ENCODE data around the gene DHX34. TPM values are rescaled to one million over a fixed set of nuclear protein-coding genes. Genes with fewer than 3 reads are reported as not detected.
A peak's percentile ranks its signal among the peaks of the same experiment; 100 is the strongest.
"Not testable (repeated sequence)": the region's sequence is repeated elsewhere in the genome, so short reads cannot be mapped to it uniquely, and the experiment has no call there.

The DHX34 gene
- total RNA-seq, 2 donors from 2014 or later = 5.9 to 6.8 TPM

DNA sequence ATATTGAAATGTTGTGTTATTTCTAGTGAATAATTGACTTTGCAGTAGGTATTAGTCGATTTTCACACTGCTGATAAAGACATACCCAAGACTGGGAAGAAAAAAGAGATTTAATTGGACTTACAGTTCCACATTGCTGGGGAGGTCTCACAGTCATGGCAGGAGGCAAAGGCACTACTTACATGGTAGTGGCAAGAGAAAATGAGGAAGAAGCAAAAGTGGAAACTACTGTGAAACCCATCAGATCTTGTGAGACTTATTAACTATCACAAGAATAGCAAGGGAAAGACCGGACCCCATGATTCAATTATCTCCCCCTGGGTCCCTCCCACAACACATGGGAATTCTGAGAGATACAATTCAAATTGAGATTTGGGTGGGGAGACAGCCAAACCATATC lies 27.1 kb upstream of the DHX34 start:
- no peak for DNase-seq
- ATAC-seq = no peak
- intact Hi-C loops (cut with DNase I) = no loop called here

DNA sequence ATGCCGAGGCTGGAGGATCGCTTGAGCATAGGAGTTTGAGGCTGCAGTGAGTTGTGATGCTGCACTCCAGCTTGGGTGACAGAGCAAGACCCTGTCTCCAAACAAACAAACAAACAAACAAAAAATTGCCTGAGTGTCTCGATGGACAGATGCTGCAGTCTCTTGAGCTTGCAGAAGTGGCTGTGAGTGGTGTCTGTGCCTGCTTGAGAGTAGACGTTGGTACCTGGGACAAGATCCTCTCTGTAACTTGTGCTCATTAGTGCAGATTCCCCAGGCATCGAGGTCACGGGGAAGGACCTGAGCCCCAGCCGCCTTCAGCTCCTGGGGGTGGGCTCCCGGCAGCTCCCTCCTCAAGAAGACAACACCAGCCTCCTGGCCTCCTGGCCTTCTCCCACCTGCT lies 25.7 kb upstream of the DHX34 start:
- no peak for DNase-seq
- intact Hi-C loops (cut with DNase I) = no loop called here
- ATAC-seq = no peak

DNA sequence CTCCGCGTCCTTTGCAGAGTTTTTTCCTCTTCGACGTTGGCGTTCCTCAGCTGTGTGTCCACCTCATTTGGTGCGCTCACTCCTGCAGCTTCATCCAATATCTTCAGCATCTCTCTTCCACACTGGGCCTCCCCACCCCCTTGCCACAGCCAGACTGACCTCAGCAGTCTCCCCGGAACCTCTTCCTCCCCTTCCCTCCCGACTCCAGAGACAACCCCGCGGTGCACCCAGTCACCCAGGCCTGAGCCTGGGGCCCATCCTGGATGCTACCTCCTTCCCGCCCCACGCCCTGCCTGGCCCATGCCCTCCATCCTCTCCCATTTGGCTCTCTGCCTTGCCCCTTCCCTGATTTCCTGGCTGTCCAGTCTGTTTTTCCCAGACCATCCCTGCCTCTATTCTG lies 25.2 kb upstream of the DHX34 start:
- peak; percentile 43 for DNase-seq
- peak; percentile 51 to 75 for ATAC-seq
- intact Hi-C loops (cut with DNase I) = no loop called here

DNA sequence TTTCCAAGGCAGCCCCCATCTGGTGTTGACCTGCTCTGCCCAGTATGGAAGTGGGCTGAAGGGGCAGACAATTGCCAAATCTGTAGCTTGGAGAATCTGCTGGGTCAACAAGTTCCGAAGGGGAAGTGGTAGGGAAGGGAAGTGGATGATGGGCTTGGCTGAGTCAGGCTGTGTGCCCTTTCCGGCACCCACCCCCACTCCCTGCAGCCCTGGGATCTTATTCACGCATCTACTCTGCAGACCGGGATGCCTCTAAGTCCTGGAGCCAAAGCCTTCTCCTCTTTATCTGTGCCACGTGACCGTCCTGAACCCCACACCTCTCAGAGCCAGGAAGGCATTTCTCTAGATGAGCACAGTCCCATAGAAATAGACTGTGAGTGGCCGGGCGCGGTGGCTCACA lies 24.6 kb upstream of the DHX34 start:
- DNase-seq = peak; percentile 31
- intact Hi-C loops (cut with DNase I) = no loop called here
- ATAC-seq = peak; percentile 81 to 86

DNA sequence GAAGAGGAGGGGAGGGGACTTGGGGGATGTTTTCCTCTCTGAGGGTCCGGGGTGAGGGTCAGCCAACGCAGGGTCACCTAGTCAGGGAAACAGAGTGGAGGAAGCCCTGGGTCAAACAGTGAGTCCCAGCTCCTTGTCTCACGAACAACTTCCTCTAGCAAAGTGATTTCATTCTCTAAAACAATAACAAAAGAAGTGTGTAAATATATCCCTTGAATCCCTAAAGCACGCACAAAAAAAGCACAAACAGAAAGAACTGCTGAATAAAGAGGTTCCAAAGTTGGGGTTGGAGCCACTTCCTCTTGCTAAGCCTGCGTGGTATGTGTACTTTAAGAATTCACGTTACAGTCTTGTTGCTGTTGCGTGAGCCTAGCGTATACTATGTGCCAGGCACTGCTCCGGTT lies 18.6 kb upstream of the DHX34 start:
- ATAC-seq (peak; percentile 34 to 83), DNase-seq (no peak)
- intact Hi-C loops (cut with DNase I) = no loop called here

DNA sequence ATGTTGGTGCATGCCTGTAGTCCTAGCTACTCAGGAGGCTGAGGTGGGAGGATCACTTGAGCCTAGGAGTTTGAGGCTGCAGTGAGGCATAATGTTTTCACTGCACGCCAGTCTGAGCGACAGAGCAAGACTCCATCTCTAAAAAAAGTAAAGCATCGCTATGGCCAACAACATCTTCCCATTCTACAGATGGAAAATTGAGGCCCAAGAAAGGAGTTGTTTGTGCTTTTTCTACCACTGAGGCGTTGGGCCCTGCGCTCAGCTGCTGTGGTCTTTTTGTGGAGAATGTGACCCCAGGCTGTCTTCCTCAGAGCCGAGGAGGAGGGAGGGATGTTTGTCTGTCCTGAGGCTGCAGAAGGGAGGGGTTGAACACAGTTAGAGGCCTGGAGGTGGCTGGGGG lies 17.6 kb upstream of the DHX34 start:
- intact Hi-C loops (cut with DNase I) = no loop called here
- no peak for DNase-seq
- no peak for ATAC-seq

DNA sequence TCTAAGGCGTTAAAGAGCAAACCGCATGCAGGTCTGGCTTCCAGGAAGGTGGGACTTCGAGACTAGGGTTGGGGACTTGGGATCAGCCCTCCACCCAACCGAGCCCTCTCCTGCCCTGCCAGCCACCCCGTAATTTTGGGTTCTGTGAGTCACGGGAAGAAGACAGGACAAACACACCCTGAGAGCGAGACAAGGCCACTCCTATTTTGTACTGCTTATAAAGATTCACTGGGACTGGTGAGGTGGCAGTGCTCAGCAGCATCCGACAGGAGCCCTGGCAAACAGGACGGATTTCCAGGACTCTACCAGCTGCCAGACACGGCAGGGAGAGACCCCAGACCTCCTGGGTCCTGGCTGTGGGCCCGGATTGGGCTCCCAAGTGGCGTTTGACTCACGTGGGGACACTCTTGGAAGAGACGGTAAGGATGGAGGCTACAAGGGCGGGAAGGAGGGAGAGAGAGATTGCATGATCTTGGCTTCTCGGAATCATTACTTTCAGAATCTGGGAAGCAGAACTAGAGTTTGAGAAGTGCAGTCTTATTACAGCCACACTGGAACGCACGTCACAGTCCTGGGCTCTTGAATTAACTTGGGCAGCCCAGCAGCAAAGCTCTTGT lies 17.1 kb upstream of the DHX34 start, which contains the start of gene C5AR2:
Gene C5AR2 (plus strand): TSS at position 245 of the 617 bp plus-strand sequence. CDS start 8,625 bp downstream, outside the sequence.
- DNase-seq (peak; percentile 28), ATAC-seq (peak in 1 of 2 donors; percentile 20)
- intact Hi-C loops (cut with DNase I) = no loop called here

DNA sequence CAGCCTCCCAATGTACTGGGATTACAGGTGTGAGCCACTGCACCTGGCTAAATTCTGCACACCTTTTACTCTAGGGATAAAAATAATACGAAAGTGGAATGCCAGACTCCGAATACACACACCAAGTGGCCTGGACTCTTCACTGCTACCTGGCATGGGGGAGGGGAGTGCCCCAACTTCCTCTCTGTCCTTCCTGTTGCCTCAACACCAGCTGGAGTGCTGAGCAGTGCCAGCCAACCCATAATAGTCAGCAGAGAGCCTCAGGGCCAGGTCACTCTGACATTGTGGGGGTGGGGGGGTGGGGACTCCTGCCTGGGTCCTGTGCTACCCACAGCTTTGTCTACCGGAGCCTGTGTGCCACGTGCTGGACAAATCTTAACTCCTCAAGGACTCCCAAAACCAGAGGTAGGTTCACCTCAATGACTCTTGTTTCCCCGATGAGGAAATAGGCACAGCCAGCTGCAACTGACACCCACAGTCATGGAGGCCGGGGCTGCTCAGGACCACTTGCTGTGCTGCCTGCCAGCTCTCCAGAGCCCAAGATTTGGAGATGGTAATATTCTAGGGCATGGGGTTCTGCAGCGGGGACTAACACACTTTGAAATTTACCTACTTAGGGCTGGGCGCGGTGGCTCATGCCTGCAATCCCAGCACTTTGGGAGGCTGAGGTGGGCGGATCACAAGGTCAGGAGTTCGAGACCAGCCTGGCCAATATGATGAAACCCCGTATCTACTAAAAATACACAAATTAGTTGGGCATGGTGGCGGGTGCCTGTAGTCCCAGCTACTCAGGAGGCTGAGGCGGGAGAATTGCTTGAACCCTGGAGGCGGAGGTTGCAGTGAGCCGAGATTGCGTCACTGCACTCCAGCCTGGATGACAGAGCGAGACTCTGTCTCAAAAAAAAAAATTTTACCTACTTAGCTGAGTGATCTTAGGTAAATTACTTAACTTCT lies 12.1 kb upstream of the DHX34 start:
- ATAC-seq = peak; percentile 57 to 74
- DNase-seq; intact Hi-C loops (cut with DNase I): not testable (repeated sequence)

DNA sequence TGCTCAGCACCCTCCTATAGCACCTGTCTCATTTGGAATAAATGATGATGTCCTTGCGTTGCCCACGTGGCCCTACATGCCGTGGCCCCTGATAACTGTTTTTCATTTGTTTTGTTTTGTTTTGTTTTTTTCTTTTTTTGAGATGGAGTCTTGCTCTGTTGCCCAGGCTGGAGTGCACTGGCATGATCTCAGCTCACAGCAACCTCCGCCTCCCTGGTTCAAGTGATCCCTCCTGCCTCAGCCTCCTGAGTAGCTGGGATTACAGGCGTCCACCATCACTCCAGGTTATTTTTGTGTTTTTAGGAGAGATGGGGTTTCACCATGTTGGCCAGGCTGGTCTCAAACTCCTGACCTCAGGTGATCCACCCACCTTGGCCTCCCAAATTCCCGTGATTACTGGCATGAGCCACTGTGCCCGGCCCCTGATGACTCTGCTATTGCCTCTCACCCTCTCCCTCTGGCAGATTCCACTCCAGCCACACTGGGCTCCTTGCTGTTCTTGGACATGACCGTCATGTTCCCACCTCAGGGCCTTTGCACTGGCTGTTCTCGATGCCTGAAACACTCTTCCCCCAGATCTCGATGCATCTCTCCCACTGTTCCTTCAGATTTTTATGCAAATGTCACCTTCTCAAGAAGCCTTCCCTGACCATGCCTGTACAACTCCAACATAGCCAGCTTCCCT lies 9.8 kb upstream of the DHX34 start:
- intact Hi-C loops (cut with DNase I) = no loop called here
- DNase-seq (no peak), ATAC-seq (no peak)

DNA sequence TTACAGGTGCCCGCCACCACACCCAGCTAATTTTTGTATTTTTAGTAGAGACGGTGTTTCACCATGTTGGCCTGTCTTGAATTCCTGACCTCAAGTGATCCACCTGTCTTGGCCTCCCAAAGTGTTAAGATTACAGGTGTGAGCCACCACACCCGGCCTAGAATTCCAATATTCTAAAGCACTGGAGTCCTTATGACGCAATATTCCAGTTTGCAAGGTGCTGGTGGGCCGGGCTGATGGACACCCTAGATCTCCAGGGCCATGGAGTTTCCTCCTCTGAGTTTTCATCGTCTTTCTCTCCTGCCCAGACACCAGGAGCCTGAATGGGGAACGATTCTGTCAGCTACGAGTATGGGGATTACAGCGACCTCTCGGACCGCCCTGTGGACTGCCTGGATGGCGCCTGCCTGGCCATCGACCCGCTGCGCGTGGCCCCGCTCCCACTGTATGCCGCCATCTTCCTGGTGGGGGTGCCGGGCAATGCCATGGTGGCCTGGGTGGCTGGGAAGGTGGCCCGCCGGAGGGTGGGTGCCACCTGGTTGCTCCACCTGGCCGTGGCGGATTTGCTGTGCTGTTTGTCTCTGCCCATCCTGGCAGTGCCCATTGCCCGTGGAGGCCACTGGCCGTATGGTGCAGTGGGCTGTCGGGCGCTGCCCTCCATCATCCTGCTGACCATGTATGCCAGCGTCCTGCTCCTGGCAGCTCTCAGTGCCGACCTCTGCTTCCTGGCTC lies 8.5 kb upstream of the DHX34 start:
- intact Hi-C loops (cut with DNase I) = no loop called here
- ATAC-seq (no peak), DNase-seq (no peak)

DNA sequence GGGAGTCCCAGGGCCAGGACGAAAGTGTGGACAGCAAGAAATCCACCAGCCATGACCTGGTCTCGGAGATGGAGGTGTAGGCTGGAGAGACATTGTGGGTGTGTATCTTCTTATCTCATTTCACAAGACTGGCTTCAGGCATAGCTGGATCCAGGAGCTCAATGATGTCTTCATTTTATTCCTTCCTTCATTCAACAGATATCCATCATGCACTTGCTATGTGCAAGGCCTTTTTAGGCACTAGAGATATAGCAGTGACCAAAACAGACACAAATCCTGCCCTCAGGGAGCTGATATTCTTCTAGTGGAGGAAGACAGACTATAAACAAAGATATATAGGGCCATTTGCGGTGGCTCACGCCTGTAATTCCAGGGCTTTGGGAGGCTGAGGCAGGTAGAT lies 7.4 kb upstream of the DHX34 start:
- ATAC-seq (no peak), DNase-seq (no peak)
- intact Hi-C loops (cut with DNase I) = no loop called here

DNA sequence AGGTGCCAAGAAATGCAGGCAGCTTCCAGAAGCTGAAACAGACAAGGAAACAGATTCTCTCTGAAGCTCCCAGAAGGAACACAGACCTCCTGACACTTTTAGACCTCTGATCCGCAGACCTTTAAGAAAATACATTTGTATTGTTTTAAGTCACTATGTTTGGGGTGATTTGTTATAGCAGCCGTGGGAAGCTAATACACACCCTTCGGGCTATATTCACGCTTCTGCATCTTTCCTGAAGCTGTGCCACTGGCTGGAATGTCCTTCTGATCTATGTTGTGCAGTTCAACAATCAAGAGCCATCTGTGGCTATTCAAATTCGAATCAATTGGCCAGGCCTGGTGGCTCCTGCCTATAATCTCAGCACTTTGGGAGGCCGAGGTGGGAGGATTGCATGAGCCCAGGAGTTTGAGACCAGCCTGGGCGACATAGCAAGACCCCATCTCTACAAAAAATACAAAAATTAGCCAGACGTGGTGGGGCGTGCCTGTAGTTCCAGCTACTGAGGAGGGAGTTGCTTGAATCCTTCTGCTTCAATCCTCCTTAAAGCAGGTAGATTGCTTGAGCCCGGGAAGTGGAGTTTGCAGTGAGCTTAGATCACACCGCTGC lies 5.8 kb upstream of the DHX34 start:
- ATAC-seq (no peak), DNase-seq (no peak)
- intact Hi-C loops (cut with DNase I) = no loop called here

DNA sequence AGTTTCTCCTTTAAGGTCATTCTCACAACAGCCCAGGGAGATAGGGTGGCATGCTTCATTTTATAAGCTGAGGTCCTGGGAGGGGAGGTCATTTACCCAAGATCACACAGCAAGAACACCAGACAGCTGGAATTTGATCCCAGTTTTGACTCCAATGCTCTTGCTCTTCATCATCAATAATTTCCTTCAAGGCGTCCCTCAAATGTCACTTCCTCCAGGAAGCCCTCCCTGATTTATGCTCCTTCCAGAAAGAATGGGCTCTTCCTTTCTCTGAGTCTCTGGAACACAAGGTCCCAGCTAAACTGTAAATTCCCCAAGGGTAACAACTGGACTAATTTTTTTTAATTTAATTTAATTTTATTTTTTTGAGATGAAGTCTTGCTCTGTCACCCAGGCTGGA lies 4.7 kb upstream of the DHX34 start:
- no peak for ATAC-seq
- no peak for DNase-seq
- intact Hi-C loops (cut with DNase I) = no loop called here

DNA sequence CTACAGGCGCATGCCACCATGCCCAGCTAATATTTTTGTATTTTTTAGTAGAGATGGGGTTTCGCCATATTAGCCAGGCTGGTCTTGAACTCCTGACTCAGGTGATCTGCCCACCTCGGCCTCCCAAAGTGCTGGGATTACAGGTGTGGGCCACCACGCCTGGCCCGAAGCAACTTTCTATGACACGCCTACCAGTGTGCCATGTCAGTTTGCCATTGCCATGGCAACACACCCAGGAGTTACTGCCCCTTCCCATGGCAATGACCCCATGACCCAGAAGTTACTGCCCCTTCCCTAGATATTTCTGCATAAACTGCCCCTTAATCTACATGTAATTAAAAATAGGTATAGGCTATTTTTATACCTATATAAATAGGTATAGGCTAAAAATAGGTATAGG lies 3.1 kb upstream of the DHX34 start:
- DNase-seq; ATAC-seq; intact Hi-C loops (cut with DNase I): not testable (repeated sequence)

DNA sequence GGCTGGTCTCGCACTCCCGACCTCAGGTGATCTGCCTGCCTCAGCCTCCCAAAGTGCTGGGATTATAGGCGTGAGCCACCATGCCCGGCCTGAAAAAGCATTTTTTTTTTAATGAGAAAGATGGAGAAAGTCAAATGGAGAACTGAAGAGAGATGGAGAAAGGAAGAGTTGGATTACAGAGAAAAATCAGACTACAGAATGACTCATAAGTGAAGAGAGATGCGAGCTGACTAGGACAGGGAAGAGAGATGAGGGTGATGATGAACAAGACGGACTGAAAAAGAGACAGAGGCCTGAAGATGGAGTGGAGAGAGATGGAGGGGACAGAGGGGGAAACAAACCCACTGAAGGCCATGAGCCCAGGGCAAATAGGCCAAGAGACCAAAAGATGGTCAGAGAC lies 1.5 kb downstream of the DHX34 start:
- DNase-seq (no peak), ATAC-seq (no peak)
- intact Hi-C loops (cut with DNase I) = no loop called here

DNA sequence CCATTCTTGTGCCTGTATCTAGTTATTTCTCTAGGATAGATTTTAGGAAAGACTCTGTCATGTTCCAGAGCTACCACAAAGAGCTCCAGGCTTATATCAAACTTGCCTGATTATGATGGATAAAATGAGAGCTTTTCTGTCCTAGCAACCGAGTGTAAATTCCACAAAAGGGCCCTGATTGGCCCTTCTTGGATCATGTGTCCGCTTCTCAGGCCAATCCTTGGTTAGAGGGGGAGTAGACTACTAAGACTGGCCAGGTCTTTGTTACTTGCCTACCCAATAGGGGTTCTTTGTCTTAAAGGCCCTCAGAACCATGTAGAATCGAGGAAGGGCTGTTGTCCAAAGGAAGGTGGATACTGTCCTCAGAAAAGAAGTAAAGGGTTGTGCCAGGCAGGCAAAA lies 2.4 kb downstream of the DHX34 start:
- ATAC-seq = no peak
- DNase-seq = no peak
- intact Hi-C loops (cut with DNase I) = no loop called here

DNA sequence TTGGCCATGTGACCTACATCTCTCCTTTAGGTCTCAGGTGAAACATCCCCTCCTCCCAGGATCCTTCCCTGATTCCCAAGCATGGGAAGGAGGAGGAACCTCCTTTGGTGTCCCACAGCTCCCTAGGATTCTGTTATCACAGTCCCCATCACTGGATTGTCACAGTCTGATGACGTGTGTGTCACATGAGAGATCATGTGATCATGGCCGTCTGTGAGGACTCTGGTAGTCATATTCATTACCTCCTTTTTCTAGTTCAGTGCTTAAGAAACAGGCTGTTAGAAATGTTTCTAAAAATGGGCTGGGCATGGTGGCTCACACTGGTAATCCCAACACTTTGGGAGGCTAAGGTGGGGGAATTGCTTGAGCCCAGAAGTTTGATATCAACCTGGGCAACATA lies 3.0 kb downstream of the DHX34 start:
- no peak for DNase-seq
- no peak for ATAC-seq
- intact Hi-C loops (cut with DNase I) = no loop called here

DNA sequence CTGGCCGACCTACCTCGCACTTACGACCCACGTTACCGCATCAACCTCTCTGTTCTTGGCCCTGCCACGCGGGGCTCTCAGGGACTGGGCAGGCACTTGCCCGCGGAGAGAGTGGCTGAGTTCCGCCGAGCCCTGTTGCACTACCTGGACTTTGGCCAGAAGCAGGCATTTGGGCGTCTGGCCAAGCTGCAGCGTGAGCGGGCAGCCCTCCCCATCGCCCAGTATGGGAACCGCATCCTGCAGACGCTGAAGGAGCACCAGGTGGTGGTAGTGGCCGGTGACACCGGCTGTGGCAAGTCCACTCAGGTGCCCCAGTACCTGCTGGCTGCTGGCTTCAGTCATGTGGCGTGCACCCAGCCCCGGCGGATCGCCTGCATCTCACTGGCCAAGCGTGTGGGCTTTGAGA lies 4.2 kb downstream of the DHX34 start:
- intact Hi-C loops (cut with DNase I) = no loop called here

DNA sequence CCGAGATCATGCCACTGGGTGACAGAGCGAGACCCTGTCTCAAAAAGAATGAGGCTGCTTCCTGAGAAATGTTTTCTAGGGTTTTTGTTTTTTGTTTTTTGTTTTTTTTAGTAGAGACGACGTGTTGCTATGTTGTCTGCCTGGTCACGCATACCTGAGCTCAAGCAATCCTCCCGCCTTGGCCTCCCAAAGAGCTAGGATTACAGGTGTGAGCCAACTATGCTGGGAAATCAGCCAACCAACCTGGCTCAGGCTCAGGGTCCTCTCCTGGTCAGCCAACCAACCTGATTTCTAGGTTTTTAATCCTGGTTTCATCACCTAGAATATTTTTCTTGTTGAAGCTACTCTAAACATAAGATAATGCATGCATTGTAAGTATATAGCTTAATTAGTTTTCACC lies 7.8 kb downstream of the DHX34 start:
- DNase-seq = no peak
- intact Hi-C loops (cut with DNase I) = no loop called here
- ATAC-seq = no peak

More for the DNA sequence above, 4.2 kb downstream of the DHX34 start:
- DNase-seq = no peak
- no peak for ATAC-seq
